NCI-H187 treated with DMSO at 0.1 percent for 48 hours (cell line): ENCODE data around the gene ACVR1C.

ENCODE experiments used
- DNase-seq: peaks from one replicate; lab custom pipeline; 2025; lab: John Stamatoyannopoulos, UW

The ACVR1C gene

DNA sequence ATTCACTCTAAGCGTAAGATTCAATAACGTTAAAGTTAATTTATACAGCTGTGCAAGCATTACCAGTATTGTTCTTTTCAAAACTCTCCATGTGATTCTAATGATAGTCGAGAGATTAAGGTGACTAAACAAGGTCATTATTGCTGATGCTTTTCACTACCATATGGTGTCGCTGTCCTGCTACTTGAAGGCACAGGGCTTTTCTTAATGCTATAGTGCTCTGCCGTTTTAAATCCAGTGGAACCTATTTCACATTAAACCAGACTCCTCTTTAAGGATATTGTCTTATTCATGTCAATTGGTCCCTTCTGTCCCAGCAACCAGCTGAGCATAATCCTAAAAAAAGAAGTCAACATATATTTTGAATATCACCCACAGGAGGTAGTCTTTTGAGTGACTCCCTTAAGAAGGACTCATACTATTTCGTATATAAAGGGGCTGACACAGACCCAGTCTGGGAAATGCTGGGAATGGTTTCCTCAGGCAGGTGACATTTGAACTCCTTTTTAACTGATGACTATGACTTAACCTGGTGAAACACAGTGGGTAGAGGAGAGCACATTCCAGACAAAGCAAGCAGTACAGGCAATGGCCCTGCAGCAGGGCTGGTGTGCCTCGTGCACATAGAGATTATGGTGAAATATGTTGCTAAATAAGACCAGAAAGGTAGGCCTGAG lies 130.9 kb downstream of the ACVR1C start:
- DNase-seq, result no peak

DNA sequence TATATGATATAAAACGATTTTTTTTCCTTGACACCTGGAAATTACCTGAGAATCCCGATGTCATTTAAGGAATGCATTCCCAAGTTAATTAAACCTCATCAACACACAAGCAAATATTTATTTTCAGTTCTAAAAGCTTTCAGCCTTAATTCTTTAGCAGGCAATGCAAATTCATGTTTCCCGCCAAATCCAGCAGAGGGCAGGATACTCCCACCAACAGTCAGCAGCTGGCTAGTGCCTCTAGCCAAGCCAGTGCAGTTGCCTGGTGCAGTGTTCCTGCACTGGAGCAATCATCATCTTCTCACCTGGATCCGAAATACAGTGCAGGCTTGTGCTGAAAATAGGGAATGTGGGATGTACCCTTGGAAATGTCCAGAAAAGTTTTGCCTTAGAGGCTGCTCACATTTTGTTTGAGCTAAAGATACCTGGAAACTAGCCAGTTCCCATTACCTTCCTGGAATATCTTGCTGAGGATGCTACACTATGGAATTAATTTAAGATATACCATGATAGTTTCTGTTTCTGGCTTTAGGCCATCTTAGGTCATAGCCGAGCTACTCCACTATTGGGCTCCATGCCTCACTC lies 136.4 kb downstream of the ACVR1C start:
- no peak for DNase-seq

DNA sequence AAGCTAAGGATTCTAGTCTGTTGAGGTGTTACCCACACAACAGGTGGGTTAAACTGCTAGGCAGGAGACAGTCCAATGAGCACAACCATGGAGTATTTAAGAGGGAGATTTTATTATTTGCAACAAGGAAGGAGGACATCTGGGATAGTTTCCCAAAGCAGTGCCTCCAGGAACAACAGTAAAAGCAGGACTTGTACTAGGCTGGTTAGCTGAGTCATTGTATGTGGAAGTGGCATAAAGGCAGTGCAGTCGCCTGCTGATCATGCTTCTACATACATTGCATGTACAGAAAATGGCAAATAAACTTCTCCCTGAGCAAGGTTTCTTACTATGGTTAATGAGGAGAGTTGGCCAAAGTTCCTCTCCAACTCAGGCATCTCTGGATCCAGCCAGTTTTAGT lies 138.7 kb downstream of the ACVR1C start:
- DNase-seq, result no peak

DNA sequence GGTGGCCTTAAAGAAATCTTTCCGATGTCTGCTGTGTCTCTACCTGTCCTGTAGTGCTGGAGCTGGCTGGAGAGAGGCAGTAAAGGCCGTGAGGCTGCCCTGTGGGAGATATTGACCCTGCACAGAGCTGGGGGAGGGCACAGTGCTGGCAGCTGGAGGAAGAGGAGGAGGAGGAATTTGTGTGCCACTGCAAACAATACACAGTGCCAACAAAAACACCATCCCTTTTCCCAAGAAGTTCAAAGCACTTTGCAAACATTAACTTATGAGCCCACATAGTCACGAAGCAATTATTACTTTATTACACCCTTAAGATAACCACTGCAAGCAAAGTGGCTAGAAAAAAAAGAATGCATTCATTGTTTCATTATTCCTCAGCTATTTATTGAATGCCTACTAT lies 139.8 kb downstream of the ACVR1C start:
- no peak for DNase-seq

DNA sequence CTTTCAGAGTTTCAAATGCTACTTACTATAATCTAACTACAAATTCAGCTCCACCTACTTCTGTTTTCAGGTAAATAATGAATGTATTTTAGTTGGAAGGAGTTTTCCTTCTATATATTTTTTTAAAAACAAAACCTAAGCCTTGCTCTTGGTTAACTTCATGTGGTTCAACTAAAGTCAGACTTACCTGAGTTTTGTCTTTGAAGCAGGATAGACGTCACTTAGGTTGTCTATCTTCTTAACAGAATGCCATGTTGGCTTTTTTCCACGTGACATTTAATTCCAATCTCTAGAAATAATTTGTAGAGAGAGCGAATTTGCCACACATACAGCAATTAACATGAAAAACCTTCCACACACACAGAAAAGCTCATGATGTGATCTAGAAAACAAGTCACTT lies 140.9 kb downstream of the ACVR1C start:
- DNase-seq, result no peak

DNA sequence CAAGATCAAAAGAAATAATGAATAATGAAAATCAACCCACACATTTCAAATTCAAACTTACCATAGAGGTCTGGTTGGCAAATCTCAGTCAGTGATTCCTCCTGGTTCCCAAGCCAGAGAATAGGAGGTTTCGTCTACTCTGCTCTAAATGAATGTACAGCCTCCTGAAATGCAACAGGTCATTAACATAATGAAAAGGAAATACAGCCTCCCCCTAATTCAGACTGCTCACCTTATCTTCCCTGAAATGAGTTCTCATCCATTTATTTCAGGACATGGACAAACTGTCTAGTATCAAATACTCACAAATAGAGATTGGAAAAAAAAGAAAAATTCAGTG lies 141.4 kb downstream of the ACVR1C start:
- no peak for DNase-seq

DNA sequence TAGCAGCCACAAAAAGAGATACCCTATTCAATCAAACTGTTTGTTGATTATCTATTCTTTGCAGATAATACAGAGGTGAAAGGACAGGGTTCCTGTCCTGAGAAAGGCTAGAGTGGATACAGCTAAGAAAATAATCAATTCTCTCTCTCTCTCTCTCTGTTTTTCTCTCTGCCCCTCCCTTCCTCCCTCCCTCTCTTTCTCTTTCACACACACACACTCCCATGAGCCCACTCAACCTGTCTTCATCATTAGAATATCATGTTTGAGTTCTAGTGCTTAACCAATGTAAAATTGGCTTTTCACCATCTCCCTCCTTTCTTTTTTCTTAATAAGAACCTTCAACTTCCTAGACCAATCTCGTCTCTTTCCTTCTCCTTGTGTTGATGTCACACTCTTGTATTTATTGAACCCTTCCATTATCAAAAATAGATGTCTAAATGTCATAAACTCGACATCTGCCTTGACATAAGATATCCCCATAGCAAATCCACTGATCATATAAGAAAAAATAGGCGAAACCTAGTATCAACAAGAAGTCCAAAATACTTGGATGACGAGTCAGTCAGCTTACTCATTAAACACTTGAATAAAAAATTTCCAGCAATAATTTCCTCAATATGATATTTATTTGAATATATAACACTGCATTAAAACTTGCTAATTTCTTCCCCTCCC lies 141.9 kb downstream of the ACVR1C start:
- DNase-seq, result no peak

DNA sequence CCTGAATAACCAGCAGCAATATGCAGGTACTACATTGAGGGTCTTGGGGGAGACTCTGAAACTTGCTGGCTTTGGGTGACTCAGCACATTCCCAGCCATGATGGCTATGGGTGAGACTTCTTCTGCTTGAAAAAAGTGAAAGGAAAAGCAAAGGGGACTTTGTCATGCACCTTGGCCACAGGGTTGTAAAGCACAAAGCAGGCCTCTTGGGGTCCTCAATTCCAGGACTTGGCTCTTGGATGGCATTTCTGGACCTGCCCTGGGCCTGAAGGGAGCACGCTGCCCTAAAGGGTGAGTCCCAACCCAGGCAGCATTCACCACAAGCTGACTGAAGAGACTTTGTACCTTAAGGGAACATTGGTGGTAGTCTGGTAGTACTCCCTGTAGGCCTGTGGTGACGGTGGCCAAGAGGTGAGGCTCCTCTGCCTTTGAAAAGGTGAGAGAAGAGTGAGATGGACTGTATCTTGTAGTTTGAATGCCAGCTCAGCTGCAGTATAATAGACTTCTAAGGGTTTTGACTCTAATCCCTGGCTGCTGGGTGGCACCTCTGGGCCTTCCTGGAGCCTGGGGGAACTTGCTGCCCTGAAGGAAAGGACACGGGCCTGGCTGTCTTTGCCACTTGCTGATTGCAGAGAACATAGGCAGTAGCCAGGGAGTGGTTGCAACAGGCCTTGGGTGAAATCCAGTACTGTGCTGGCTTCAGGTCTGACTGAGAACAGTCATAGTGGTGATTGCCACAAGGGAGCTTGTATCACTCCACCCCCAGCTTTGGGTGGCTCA lies 148.3 kb downstream of the ACVR1C start:
- no peak for DNase-seq

DNA sequence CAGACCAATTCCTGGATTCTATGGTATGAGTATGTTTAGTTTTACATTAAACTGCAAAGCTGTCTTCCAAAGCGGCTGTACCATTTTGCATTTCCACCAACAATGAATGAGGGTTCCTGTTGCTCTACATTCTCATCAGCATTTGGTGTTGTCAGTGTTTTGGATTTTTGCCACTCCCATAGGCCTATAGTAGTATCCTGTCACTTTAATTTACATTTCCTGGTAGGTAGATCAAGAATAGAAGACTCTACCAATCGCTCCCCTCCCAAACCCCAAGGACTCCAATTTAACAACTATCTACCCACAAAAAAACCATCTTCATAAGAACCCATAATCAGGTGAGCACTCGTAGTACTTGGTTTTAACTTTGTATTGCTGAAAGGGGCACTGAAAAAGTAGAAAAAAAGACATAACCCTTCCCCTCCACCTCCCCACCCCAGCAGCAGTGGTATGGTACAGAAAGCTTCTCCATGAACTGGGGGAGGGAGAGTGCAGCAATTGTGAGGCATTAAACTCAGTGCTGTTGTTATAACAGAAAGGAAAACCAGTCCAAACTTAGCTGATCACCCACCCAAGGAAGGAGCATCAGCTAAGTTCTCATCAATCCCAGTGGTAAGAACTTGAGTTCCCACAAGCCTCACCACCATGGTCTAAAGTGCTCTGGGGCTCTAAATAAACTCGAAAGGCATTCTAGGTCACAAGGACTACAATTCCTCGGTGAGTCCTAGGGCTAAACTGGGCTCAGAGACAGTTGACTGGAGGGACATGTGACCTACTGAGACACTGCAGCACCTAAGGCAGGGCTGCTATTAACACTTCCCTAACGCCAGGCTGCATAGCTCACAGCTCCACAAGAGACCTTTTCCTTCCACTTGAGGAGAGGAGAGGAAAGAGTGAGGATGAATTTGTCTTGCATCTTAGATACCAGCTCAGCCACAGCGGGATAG lies 149.3 kb downstream of the ACVR1C start:
- DNase-seq, result no peak

DNA sequence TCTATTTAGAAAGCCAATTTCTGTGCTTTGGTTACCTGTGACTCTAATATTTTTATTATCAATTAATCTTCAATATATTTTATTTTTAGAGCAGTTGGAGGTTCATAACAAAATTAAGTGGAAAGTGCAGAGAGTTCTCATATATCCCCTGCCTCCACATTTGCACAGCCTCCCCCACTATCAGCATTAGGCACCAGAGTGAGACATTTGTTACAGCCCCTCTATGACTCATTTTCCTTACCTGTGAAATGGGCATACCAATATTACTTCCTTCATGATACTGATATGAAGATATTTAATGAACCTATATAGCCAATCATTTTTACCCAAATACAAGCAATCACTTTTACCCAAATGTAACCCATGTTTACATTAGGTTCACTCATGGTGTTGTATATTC lies 150.7 kb downstream of the ACVR1C start:
- DNase-seq, result no peak

DNA sequence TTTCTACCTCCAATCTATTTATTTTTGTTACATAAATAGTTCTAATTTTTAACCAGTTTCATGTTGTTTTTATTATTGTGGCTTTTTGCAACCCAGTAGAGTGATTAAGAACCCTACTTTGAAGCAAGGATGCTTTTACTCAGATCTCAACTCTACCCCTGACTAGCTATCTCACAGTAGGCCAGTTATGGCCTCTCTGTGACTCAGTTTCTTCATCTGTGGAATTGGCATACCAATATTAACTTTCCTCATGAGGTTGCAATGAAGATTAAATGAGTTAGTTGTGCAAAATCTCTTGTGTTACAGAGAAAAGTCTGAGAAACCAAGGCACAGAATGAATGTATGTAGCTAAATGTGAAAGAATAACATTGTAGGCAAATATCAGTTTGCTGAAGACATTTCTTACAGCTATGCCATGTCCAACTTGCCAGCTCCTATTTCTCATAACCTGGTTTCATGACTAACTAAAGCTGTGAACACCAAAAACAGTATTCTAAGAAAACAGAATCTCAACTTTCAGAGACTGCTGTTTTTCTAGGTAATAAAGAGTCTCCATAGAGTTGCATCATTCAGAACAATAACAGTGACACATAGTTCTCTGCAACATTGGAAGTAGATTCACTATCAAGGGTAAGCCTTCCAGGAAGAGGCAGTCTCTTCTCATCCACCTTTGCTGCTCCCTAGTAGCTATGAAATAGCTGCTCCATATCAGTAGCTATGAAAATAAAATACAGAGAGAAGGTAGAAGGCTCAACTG lies 151.5 kb downstream of the ACVR1C start:
- DNase-seq, result no peak
